Spleen (tissue), 13 donors: Measurements from ENCODE around the gene GRK4. TPM values are rescaled to one million over a fixed set of nuclear protein-coding genes. Genes with fewer than 3 reads are reported as not detected.
"Not testable (repeated sequence)": the region's sequence is repeated elsewhere in the genome, so short reads cannot be mapped to it uniquely, and the experiment has no call there.

Experiments
- DNase-seq: peaks from one replicate; pipeline ENCODE4 v3.0.0-alpha.2; 2020
- H3K27ac ChIP-seq, 8 donors: fragments of 200-600 bp; sonication (generic) in 7 of 8; 1 replicate in 4 of 8; 2 replicates in 4 of 8; pipeline versions ENCODE4 v1.5.0 to v1.8.0; 2016 to 2021; ENCODE audit warnings: inconsistent platforms in 4 of 8, mild to moderate bottlenecking in 4 of 8, moderate library complexity in 1 of 8
- H3K27me3 ChIP-seq, 7 donors: fragments of 200-600 bp; sonication (generic) in 6 of 7; replicated peaks in 1 of 7; 1 replicate in 4 of 7; 2 replicates in 3 of 7; pipeline versions ENCODE4 v1.5.0 to v1.8.0; 2016 to 2021; ENCODE audit warnings: inconsistent platforms in 3 of 7, mild to moderate bottlenecking in 1 of 7
- H3K36me3 ChIP-seq, 6 donors: fragments of 200-600 bp; sonication (generic) in 5 of 6; 1 replicate in 4 of 6; 2 replicates in 2 of 6; pipeline versions ENCODE4 v1.5.0 to v1.8.0; 2016 to 2021; ENCODE audit warnings: inconsistent platforms in 2 of 6
- H3K4me1 ChIP-seq, 6 donors: fragments of 200-600 bp; sonication (generic) in 5 of 6; 1 replicate in 3 of 6; 2 replicates in 3 of 6; pipeline versions ENCODE4 v1.5.0 to v1.8.0; 2016 to 2021; ENCODE audit warnings: inconsistent platforms in 3 of 6
- H3K4me3 ChIP-seq, 8 donors: fragments of 200-600 bp; sonication (generic) in 7 of 8; 1 replicate in 4 of 8; 2 replicates in 4 of 8; pipeline versions ENCODE4 v1.5.0 to v1.8.0; 2016 to 2021; ENCODE audit warnings: inconsistent platforms in 4 of 8, mild to moderate bottlenecking in 4 of 8, moderate library complexity in 2 of 8
- H3K9me3 ChIP-seq, 8 donors: fragments of 200-600 bp; sonication (generic) in 7 of 8; 1 replicate in 4 of 8; 2 replicates in 4 of 8; pipeline versions ENCODE4 v1.5.0 to v1.8.0; 2016 to 2021; ENCODE audit warnings: inconsistent platforms in 4 of 8
- POLR2A ChIP-seq, 3 donors: fragments of 450-650 bp; IDR thresholded peaks; one replicate each; pipeline ENCODE4 v1.5.1; 2017; ENCODE audit warnings: antibody characterized with exemption in 3 of 3, mild to moderate bottlenecking in 1 of 3
- POLR2AphosphoS5 ChIP-seq, 3 donors: sonication (generic); formaldehyde crosslinking; IDR thresholded peaks; one replicate each; pipeline ENCODE4 v1.5.1; 2017; ENCODE audit warnings: antibody characterized with exemption in 3 of 3
- WGBS, 5 donors: extraction: QIAGEN DNeasy Blood & Tissue Kit in 3 of 5; methylation state at CpG; one replicate each; pipeline versions ENCODE4 v1.1.5 to v1.1.7; 2013 to 2018; 5-methylcytosine and 5-hydroxymethylcytosine counted together
- intact Hi-C: fragments of 100-400 bp; cut with DNase I; formaldehyde crosslinking; loops from one replicate; pipeline ENCODE4 v1.15.0; 2023; ENCODE audit warnings: low total_unique reads
- long read RNA-seq, 2 donors: transcript quantifications; one replicate each; lab custom pipeline, GENCODE V29; 2026
- polyA plus RNA-seq, 3 donors: library from polyadenylated mRNA; stranded (reverse); fragments of 200-250 nt; gene quantifications; one replicate each; pipeline ENCODE4 v1.2.1, GENCODE V29; 2013
- total RNA-seq, 7 donors: library from RNA; depleted of rRNA in 3 of 7; stranded (reverse); fragments of >200 nt in 3 of 7; fragmentation: NEBNext Ultra II Directional in 4 of 7; extraction: Animal tissue kit (Norgen Biotek cat#: 25700) in 4 of 7; gene quantifications; one replicate each; pipeline versions ENCODE4 v1.1.0 to v1.2.1, GENCODE V29; 2016 to 2021
- TF ChIP-seq, protein P1 (sequence below), 11 experiments: fragments of 200-600 bp in 7 of 11; fragments of 450-650 bp in 4 of 11; sonication (generic) in 4 of 11; IDR thresholded peaks in 8 of 11; conservative IDR thresholded peaks in 3 of 11; 1 replicate in 7 of 11; 2 replicates in 4 of 11; pipeline versions ENCODE4 v1.4.0 to v1.8.0; 2016 to 2021; ENCODE audit warnings: antibody characterized with exemption in 11 of 11, inconsistent platforms in 4 of 11, mild to moderate bottlenecking in 1 of 11
- donor health status: healthy with polysubstance abuse.
- donor health status: DM: no; HTN: no; CAD: no; lungs with moderate emphysema.
- donor health status: DM: no; HTN: no; CAD: no.
- donor health status: Bipolar disorder and iron deficiency.
- donor health status: healthy.
- donor health status: DM: no; HTN: no; CAD: no.
- donor health status: DM: yes; HTN: yes; CAD: no.

Gene GRK4
- total RNA-seq (1 to 10 TPM; 1.8 to 4.3 (median 2.6) TPM), polyA plus RNA-seq (1 to 10 TPM; 1.0 to 1.7 (median 1.2) TPM)
- long read RNA-seq, donor 1, partial matches to known transcripts, result 0 of 2 reads
- long read RNA-seq, donor 1, other reads (novel, unspliced or antisense), result 0 of 2 reads
- long read RNA-seq, donor 2, partial matches to known transcripts, result 0 of 2 reads
- long read RNA-seq, donor 2, other reads (novel, unspliced or antisense), result 0 of 2 reads

- TF ChIP-seq POLR2A (IDR thresholded peaks at IDR 0.05) (peak in 1 of 3 donors; percentile 8), POLR2AphosphoS5 (IDR thresholded peaks at IDR 0.05) (peak; percentile 93 to 96 (median 95))
- TF ChIP-seq, protein P1, sequence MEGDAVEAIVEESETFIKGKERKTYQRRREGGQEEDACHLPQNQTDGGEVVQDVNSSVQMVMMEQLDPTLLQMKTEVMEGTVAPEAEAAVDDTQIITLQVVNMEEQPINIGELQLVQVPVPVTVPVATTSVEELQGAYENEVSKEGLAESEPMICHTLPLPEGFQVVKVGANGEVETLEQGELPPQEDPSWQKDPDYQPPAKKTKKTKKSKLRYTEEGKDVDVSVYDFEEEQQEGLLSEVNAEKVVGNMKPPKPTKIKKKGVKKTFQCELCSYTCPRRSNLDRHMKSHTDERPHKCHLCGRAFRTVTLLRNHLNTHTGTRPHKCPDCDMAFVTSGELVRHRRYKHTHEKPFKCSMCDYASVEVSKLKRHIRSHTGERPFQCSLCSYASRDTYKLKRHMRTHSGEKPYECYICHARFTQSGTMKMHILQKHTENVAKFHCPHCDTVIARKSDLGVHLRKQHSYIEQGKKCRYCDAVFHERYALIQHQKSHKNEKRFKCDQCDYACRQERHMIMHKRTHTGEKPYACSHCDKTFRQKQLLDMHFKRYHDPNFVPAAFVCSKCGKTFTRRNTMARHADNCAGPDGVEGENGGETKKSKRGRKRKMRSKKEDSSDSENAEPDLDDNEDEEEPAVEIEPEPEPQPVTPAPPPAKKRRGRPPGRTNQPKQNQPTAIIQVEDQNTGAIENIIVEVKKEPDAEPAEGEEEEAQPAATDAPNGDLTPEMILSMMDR (IDR thresholded peaks at IDR 0.05 in 8 of 11, conservative IDR thresholded peaks at IDR 0.05 in 3 of 11), result peak in 8 of 11 experiments; percentile 24 to 67 (median 51)
- H3K27me3 ChIP-seq, result no peaks in the 10 kb centered on the region
- H3K4me3 ChIP-seq, result peak within 1 kb of the TSS; percentile 83 to 100 (median 92)
- H3K9me3 ChIP-seq, result no peaks in the 10 kb centered on the region
- intact Hi-C loops, result no loop called here
- WGBS, 5 donors, result 0 to 2% (median 0%) methylated on average over 8 to 105 of the region's 105 CpGs
- H3K36me3 ChIP-seq, result peaks cover 0 to 11% (median 5%) of the 10 kb centered on the region in 6 donors
- peak within 1 kb of the TSS; percentile 80 to 93 (median 90) for H3K27ac ChIP-seq
- DNase-seq, result peak; percentile 100
- peaks cover 14 to 55% (median 40%) of the 10 kb centered on the region in 6 donors for H3K4me1 ChIP-seq
Measured at GRCh38 chr4:2963175-2963965, at the start of gene GRK4, which contains the start of gene NOP14. Gene GRK4, plus strand, starts transcription at chr4:2963571. Its CDS starts 500 bp downstream, at chr4:2964071. Gene NOP14, minus strand, starts transcription at chr4:2963406. Its CDS starts 87 bp downstream, at chr4:2963319.

- TF ChIP-seq POLR2AphosphoS5 (IDR thresholded peaks at IDR 0.05) (peak in 2 of 3 donors; percentile 13 to 47), POLR2A (IDR thresholded peaks at IDR 0.05) (no peak)
- TF ChIP-seq, protein P1 (IDR thresholded peaks at IDR 0.05 in 8 of 11, conservative IDR thresholded peaks at IDR 0.05 in 3 of 11), result no peak
- no peaks in the 10 kb centered on the region for H3K9me3 ChIP-seq
- no peak for DNase-seq
- 50 to 70% (median 60%) methylated on average over 13 to 16 of the region's 16 CpGs for WGBS, 5 donors
- H3K4me3 ChIP-seq, result no peak overlapping the region
- H3K27me3 ChIP-seq, result no peaks in the 10 kb centered on the region
- peaks cover 0 to 34% (median 2%) of the 10 kb centered on the region in 6 donors for H3K4me1 ChIP-seq
- H3K36me3 ChIP-seq, result peaks cover 0 to 100% (median 73%) of the 10 kb centered on the region in 6 donors
- peak overlapping the region in 2 of 8 donors; percentile 7 to 14 for H3K27ac ChIP-seq
- intact Hi-C loops, result no loop called here
Measured at GRCh38 chr4:2914256-2915126, 48.9 kb upstream of the GRK4 start.

DNA sequence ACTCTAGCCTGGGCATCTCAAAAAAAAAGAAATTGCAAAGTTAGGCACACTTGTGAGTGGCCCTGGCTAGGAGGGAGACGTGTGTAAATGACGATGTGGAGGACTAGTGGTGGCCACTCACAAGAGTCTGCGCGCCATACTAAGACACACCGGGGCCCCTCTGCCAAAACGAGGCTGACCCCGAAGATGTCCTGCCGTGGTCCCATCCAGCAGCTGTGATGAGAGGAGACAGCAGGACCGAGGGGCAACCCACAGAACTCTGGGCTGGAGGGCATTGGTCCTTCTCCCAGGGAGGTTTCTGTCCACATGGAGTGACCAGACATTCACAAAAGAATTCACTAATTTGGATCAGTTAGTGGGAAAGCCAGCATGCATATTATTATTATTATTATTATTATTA, 47.6 kb upstream of the GRK4 start:
- Histone ChIP-seq H3K27ac (no peak overlapping the region), H3K36me3 (peaks cover 0 to 96% (median 61%) of the 10 kb centered on the region in 6 donors), H3K9me3 (no peaks in the 10 kb centered on the region), H3K4me3 (no peak overlapping the region), H3K4me1 (peaks cover 0 to 28% (median 0%) of the 10 kb centered on the region in 6 donors), H3K27me3 (no peaks in the 10 kb centered on the region)
- peak in 1 of 3 donors; percentile 12 for TF ChIP-seq POLR2AphosphoS5 (IDR thresholded peaks at IDR 0.05)
- TF ChIP-seq, protein P1 (IDR thresholded peaks at IDR 0.05 in 8 of 11, conservative IDR thresholded peaks at IDR 0.05 in 3 of 11), result no peak
- no peak for DNase-seq
- intact Hi-C loops, result no loop called here
- 78 to 92% (median 89%) methylated on average over 9 of the region's 9 CpGs for WGBS, 5 donors

DNA sequence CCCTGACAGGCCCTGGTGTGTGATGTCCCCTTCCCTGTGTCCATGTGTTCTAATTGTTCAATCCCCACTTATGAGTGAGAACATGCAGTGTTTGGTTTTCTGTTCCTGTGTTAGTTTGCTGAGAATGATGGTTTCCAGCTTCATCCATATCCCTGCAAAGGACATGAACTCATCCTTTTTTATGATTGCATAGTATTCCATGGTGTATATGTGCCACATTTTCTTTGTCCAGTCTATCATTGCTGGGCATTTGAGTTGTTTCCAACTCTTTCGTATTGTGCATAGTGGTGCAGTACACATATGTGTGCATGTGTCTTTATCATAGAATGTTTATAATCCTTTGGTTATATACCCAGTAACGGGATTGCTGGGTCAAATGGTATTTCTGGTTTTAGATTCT, 46.7 kb upstream of the GRK4 start:
- DNase-seq, H3K4me3 ChIP-seq, H3K27ac ChIP-seq, H3K27me3 ChIP-seq, intact Hi-C loops, H3K9me3 ChIP-seq: not testable (repeated sequence)
- peaks cover 0 to 96% (median 52%) of the 10 kb centered on the region in 6 donors for H3K36me3 ChIP-seq
- WGBS, 5 donors, result 93 to 99% (median 97%) methylated on average over 2 of the region's 2 CpGs
- peaks cover 0 to 36% (median 1%) of the 10 kb centered on the region in 6 donors for H3K4me1 ChIP-seq

DNA sequence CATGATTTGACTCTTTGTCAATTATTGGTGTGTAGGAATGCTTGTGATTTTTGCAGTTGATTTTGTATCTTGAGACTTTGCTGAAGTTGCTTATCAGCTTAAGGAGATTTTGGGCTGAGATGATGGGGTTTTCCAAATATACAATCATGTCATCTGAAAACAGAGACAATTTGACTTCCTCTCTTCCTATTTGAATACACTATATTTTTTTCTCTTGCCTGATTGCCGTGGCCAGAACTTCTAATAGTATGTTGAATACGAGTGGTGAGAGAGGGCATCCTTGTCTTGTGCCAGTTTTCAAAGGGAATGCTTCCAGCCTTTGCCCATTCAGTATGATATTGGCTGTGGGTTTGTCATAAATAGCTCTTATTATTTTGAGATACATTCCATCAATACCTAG, 45.1 kb upstream of the GRK4 start:
- Histone ChIP-seq H3K36me3 (peaks cover 0 to 96% (median 42%) of the 10 kb centered on the region in 6 donors), H3K4me1 (peaks cover 12 to 52% (median 16%) of the 10 kb centered on the region in 6 donors)
- H3K27ac ChIP-seq, DNase-seq, H3K9me3 ChIP-seq, intact Hi-C loops, H3K4me3 ChIP-seq, H3K27me3 ChIP-seq: not testable (repeated sequence)
- 59 to 74% (median 64%) methylated on average over 2 of the region's 2 CpGs for WGBS, 5 donors

GRCh38 chr4:2918714-2919113, 44.7 kb upstream of the GRK4 start:
- peaks cover 15 to 56% (median 20%) of the 10 kb centered on the region in 6 donors for H3K4me1 ChIP-seq
- peaks cover 0 to 96% (median 42%) of the 10 kb centered on the region in 6 donors for H3K36me3 ChIP-seq
- intact Hi-C loops, DNase-seq, H3K27me3 ChIP-seq, H3K4me3 ChIP-seq, H3K9me3 ChIP-seq: not testable (repeated sequence)
- peak overlapping the region in 1 of 8 donors; percentile 22 for H3K27ac ChIP-seq
- WGBS, 5 donors, result 76 to 88% (median 83%) methylated on average over 8 of the region's 8 CpGs
